ENCODE measurements around the gene FAM9C. TPM values are rescaled to one million over a fixed set of nuclear protein-coding genes. Genes with fewer than 3 reads are reported as not detected.

FAM9C gene
- not detected in 2 replicates for total RNA-seq

GRCh38 chrX:13044441-13044840 lies at the start of gene FAM9C:
FAM9C (minus strand) TSS chrX:13044620; CDS start chrX:13043789, 831 bp downstream.

Other genes with a start within 250 kb of the FAM9C start
- gene TLR7, start 177.5 kb downstream of the FAM9C start, total RNA-seq: under 0.01 TPM in 1 of 2 replicates, not detected in the other
- gene TLR8, start 138.0 kb downstream of the FAM9C start, total RNA-seq: not detected in 2 replicates
- gene TMSB4X, start 69.5 kb downstream of the FAM9C start, total RNA-seq: 2,125 and 5,151 TPM in 2 replicates

Measured in epithelial cell of alveolus of lung (primary cell).